ACC112 (cell line): ENCODE measurements around the gene ANKRD61.
"Not testable (repeated sequence)": the region's sequence is repeated elsewhere in the genome, so short reads cannot be mapped to it uniquely, and the experiment has no call there.

ENCODE experiments used
- H2AFZ ChIP-seq: fragments of 200-600 bp; sonication (generic); one replicate; pipeline ENCODE4 v1.6.0; 2017; ENCODE audit warnings: antibody characterized with exemption, low read length; ENCODE audit not compliant: unreplicated experiment
- H3K27ac ChIP-seq: fragments of 200-600 bp; sonication (generic); 2 replicates; pipeline ENCODE4 v1.5.1; 2014; ENCODE audit warnings: low read depth, mild to moderate bottlenecking, antibody characterized with exemption, low read length, moderate library complexity
- H3K27me3 ChIP-seq: fragments of 200-600 bp; sonication (generic); 2 replicates; pipeline ENCODE4 v1.6.1; 2014; ENCODE audit warnings: mild to moderate bottlenecking, antibody characterized with exemption, low read length, moderate library complexity, mixed read lengths; ENCODE audit not compliant: insufficient read depth
- H3K36me3 ChIP-seq: fragments of 200-600 bp; sonication (generic); 2 replicates; pipeline ENCODE4 v1.6.1; 2016; ENCODE audit warnings: mild to moderate bottlenecking, antibody characterized with exemption, low read length, moderate library complexity, mixed read lengths; ENCODE audit not compliant: insufficient read depth
- H3K4me1 ChIP-seq: fragments of 200-600 bp; sonication (generic); one replicate; pipeline ENCODE4 v1.6.1; 2016; ENCODE audit warnings: low read length, mixed read lengths; ENCODE audit not compliant: insufficient read depth, unreplicated experiment, control insufficient read depth
- H3K4me3 ChIP-seq: fragments of 200-600 bp; sonication (generic); 2 replicates; pipeline ENCODE4 v1.5.1; 2014; ENCODE audit warnings: mild to moderate bottlenecking, low read depth, low read length
- H3K79me2 ChIP-seq: fragments of 200-600 bp; sonication (generic); one replicate; pipeline ENCODE4 v1.6.0; 2016; ENCODE audit warnings: low read length; ENCODE audit not compliant: control insufficient read depth, unreplicated experiment, insufficient read depth

The ANKRD61 gene

DNA sequence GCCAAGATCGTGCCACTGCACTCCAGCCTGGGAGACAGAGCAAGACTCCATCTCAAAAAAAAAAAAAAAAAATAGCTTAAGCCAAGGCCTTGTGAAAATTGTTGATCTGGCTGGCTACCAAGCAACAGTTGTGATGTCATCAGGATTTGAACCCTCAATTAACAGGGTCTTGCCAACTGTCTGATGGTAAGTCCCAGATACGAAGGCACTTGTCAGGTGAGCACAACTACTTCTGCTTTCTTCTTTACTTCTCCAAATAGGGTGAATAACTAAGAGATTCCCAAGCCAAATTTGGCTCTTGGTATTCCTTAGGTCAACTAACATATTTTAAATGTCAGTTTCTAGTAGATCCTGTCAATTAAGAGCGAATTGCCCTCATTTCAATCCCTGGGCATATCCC lies 47.4 kb downstream of the ANKRD61 start:
- Histone ChIP-seq H3K79me2 (no peaks in the 10 kb centered on the region), H3K4me3 (no peak overlapping the region), H3K27me3 (no peaks in the 10 kb centered on the region), H3K27ac (no peak overlapping the region), H3K36me3 (no peaks in the 10 kb centered on the region), H3K4me1 (peaks cover 8% of the 10 kb centered on the region), H2AFZ (no peak overlapping the region)

DNA sequence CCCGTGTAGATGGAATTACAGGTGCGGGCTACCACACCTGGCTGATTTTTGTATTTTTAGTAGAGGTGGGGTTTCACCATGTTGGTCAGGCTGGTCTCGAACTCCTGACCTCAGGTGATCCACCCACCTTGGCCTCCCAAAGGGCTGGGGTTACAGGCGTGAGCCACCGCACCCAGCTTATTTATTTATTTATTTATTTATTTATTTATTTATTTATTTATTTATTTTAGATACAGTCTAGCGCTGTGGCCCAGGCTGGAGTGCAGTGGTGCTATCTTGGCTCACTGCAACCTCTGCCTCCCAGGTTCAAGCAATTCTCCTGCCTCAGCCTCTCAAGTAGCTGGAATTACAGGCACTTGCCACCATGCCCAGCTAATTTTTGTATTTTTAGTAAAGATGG lies 51.9 kb downstream of the ANKRD61 start:
- not testable (repeated sequence) for H3K36me3 ChIP-seq, H3K79me2 ChIP-seq, H3K4me1 ChIP-seq, H3K27me3 ChIP-seq, H2AFZ ChIP-seq, H3K27ac ChIP-seq, H3K4me3 ChIP-seq
